Right lobe of liver (tissue), 6 donors: Measurements from ENCODE around the gene PROK1. TPM values are rescaled to one million over a fixed set of nuclear protein-coding genes. Genes with fewer than 3 reads are reported as not detected.
A peak's percentile ranks its signal among the peaks of the same experiment; 100 is the strongest.

Experiments used
- ATAC-seq, 4 donors: fragments of 200-7000 bp; cut with Tn5 transposase; one replicate each; pipeline ENCODE4 v1.9.1; 2020; ENCODE audit warnings: mild to moderate bottlenecking in 4 of 4, moderate library complexity in 4 of 4
- DNase-seq, 3 donors: peaks; one replicate each; pipeline ENCODE4 v3.0.0-alpha.2; 2020
- H3K27ac ChIP-seq, 3 donors: fragments of 200-600 bp; one replicate each; pipeline ENCODE4 v1.8.0; 2022
- H3K27me3 ChIP-seq, 2 donors: fragments of 200-600 bp; one replicate each; pipeline ENCODE4 v1.8.0; 2022
- H3K36me3 ChIP-seq, 4 donors: fragments of 200-600 bp; sonication (generic) in 1 of 4; one replicate each; pipeline versions ENCODE4 v1.5.1 to v1.8.0; 2017 to 2022; ENCODE audit warnings: control low read depth in 1 of 4
- H3K4me1 ChIP-seq, 4 donors: fragments of 200-600 bp; sonication (generic) in 1 of 4; one replicate each; pipeline versions ENCODE4 v1.5.1 to v1.8.0; 2017 to 2022; ENCODE audit warnings: control low read depth in 1 of 4
- H3K4me3 ChIP-seq, 3 donors: fragments of 200-600 bp; one replicate each; pipeline ENCODE4 v1.8.0; 2022
- H3K9me3 ChIP-seq, 4 donors: fragments of 200-600 bp; sonication (generic) in 1 of 4; one replicate each; pipeline versions ENCODE4 v1.5.1 to v1.8.0; 2017 to 2022; ENCODE audit warnings: control low read depth in 1 of 4
- CTCF ChIP-seq, 4 donors: fragments of 200-600 bp in 3 of 4; fragments of 450-650 bp in 1 of 4; IDR thresholded peaks; one replicate each; pipeline versions ENCODE4 v1.5.1 to v1.8.0; 2016 to 2022; ENCODE audit warnings: antibody characterized with exemption in 4 of 4, mild to moderate bottlenecking in 2 of 4
- POLR2A ChIP-seq: fragments of 450-650 bp; IDR thresholded peaks from one replicate; pipeline ENCODE4 v1.6.1; 2017; ENCODE audit warnings: antibody characterized with exemption, mild to moderate bottlenecking
- whole genome bisulfite sequencing: methylation state at CpG from one replicate; pipeline ENCODE4 v1.1.6; 2018; ENCODE audit warnings: low coverage, low lambda C conversion rate; ENCODE audit not compliant: insufficient coverage; ENCODE audit errors: missing lambda C conversion rate; 5-methylcytosine and 5-hydroxymethylcytosine counted together
- intact Hi-C, 2 donors: fragments of 100-400 bp; cut with DNase I; formaldehyde crosslinking; loops; one replicate each; pipeline versions ENCODE4 v1.11.2 to v1.14.1; 2022
- total RNA-seq, 6 experiments: library from RNA; depleted of rRNA in 2 of 6; stranded (reverse); fragments of >200 nt in 2 of 6; fragmentation: NEBNext Ultra II Directional in 3 of 6; extraction: Animal tissue kit (Norgen Biotek cat#: 25700) in 3 of 6; gene quantifications; one replicate each; pipeline versions ENCODE4 v1.1.0 to v1.2.4, GENCODE V29; 2016 to 2023
- donor health status: DM: no; HTN: yes; CAD: no.
- donor health status: DM: no; HTN: no; CAD: no.
- donor health status: DM: no; HTN: no; CAD: no.
- donor health status: DM: no; HTN: yes; CAD: no.
- donor health status: DM: no; HTN: yes; CAD: no.

The PROK1 gene
- total RNA-seq, 6 experiments from 2014 or later: not detected

DNA sequence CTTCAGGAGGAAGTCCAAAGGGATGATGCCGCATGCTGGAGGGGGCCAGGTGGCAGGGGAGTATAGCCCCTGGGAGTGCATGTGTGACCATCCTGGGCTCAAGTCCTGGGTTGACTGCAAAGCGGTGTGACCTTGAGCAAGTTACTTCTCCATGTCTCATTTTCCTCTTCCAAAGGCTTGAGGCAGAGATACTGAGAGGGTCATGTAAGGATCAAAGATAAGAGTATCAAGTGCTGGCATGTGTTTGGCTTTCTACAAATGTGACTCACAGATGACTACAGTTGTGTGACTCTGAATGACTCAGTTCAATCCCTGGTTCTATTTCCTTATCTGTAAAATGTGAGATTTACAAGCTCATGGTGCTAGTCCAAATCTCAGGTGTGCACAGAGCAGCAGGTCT is 26.1 kb downstream of the PROK1 start:
- peak in 1 of 4 donors; percentile 75 for ATAC-seq
- H3K9me3 ChIP-seq: no peaks in the 10 kb centered on the region
- no peaks in the 10 kb centered on the region for H3K27me3 ChIP-seq
- WGBS: 92% methylated on average over 2 of the region's 2 CpGs
- H3K4me3 ChIP-seq: no peak overlapping the region
- H3K36me3 ChIP-seq: no peaks in the 10 kb centered on the region
- no peak for DNase-seq
- intact Hi-C loops: no loop called here
- TF ChIP-seq CTCF (IDR thresholded peaks at IDR 0.05) (no peak), POLR2A (no peak)
- no peak overlapping the region for H3K27ac ChIP-seq
- H3K4me1 ChIP-seq: no peaks in the 10 kb centered on the region

DNA sequence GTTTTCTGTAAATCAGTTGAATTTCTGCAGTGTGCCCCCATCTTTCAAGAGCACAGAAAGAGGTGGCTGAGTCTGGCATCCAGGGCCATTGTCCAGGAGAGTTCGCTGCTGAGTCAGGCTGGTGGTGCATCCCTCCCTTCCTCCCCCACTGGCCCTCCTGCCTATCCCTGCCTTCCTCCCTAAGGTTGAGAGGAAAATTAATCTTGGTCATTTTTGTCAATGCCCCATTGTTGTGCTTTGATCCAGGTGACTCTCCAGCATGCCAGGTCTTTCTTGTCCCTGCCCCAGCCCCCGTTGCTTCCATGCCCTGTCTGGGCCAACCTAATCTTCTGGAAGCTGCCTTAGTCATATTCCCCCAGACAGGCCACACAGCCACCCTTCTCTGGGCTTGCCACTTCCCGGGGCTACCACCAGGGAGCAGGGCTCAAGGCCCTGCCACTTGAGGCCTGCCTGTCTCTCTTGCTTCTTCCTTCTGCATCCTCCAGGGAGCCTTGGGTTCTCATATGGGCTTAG is 26.6 kb downstream of the PROK1 start:
- no peak for TF ChIP-seq POLR2A
- TF ChIP-seq CTCF (IDR thresholded peaks at IDR 0.05): peak in 1 of 4 donors; percentile 7
- H3K27me3 ChIP-seq: no peaks in the 10 kb centered on the region
- no peak overlapping the region for H3K27ac ChIP-seq
- intact Hi-C loops: no loop called here
- H3K4me3 ChIP-seq: no peak overlapping the region
- 78% methylated on average over 3 of the region's 3 CpGs for WGBS
- no peaks in the 10 kb centered on the region for H3K9me3 ChIP-seq
- no peaks in the 10 kb centered on the region for H3K4me1 ChIP-seq
- ATAC-seq (peak in 1 of 4 donors; percentile 13), DNase-seq (no peak)
- H3K36me3 ChIP-seq: no peaks in the 10 kb centered on the region

DNA sequence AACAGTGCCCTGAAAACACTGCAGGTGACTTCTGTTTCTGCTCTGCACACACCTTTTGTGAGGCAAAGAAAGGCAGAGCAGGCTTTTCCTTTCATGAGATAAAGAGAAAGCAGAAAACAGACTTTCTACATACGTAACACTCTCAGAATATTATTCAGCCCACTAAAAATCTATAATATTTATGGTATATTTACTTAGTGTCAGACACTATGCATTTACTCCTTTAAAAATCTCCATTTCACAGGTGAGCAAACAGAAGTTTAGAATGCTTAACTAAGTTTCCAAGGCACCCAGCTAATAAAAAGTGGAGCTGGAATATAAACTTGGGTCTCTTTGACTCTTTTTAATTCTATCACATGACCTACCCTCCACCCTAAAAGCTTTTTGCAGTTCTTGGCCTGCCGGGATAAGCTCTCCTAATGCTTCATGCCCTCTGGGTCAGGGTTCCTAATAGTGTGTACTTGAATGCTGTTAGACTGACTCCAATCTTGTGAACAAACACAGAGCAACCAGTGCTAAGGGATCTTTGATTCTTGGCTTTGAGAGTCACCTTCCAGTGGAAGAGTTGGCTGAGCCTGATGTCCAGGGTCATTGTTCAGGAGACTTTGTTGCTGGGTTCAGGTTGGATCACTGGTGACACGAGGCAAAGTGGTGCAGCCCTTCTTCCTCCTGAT is 27.2 kb downstream of the PROK1 start:
- H3K27ac ChIP-seq: no peak overlapping the region
- DNase-seq (no peak), ATAC-seq (peak in 1 of 4 donors; percentile 75)
- no peaks in the 10 kb centered on the region for H3K36me3 ChIP-seq
- H3K4me3 ChIP-seq: no peak overlapping the region
- H3K27me3 ChIP-seq: no peaks in the 10 kb centered on the region
- intact Hi-C loops: no loop called here
- H3K4me1 ChIP-seq: no peaks in the 10 kb centered on the region
- 60% methylated on average over 3 of the region's 3 CpGs for WGBS
- TF ChIP-seq POLR2A (no peak), CTCF (IDR thresholded peaks at IDR 0.05) (peak in 1 of 4 donors; percentile 1)
- H3K9me3 ChIP-seq: no peaks in the 10 kb centered on the region

- no peak overlapping the region for H3K4me3 ChIP-seq
- ATAC-seq (no peak), DNase-seq (no peak)
- H3K4me1 ChIP-seq: no peaks in the 10 kb centered on the region
- 80% methylated on average over 1 of the region's 8 CpGs for WGBS
- H3K9me3 ChIP-seq: no peaks in the 10 kb centered on the region
- TF ChIP-seq POLR2A: no peak
- TF ChIP-seq CTCF (IDR thresholded peaks at IDR 0.05): no peak
- H3K27me3 ChIP-seq: no peaks in the 10 kb centered on the region
- no peak overlapping the region for H3K27ac ChIP-seq
- intact Hi-C loops: no loop called here
- H3K36me3 ChIP-seq: no peaks in the 10 kb centered on the region
Measured at GRCh38 chr1:110478886-110479285, 27.9 kb downstream of the PROK1 start.
